CMK (cell line): Measurements from ENCODE around the gene NPRL2.
A peak's percentile ranks its signal among the peaks of the same experiment; 100 is the strongest.

Experiments used
- DNase-seq: peaks from one replicate; pipeline ENCODE4 v3.0.0-alpha.2; 2010; ENCODE audit warnings: low read depth

The NPRL2 gene

GRCh38 chr3:50373146-50374051 lies 22.8 kb upstream of the NPRL2 start:
- DNase-seq, result peak; percentile 48

GRCh38 chr3:50372349-50372748 lies 21.8 kb upstream of the NPRL2 start:
- peak; percentile 86 for DNase-seq

- DNase-seq, result no peak
These were observed 20.6 kb upstream of the NPRL2 start for GRCh38 chr3:50371133-50371685.

- no peak for DNase-seq
These were observed 20.0 kb upstream of the NPRL2 start for GRCh38 chr3:50370594-50370993.

- DNase-seq, result no peak
These were observed 18.6 kb upstream of the NPRL2 start for GRCh38 chr3:50369012-50369670.

GRCh38 chr3:50365842-50366220 lies 15.3 kb upstream of the NPRL2 start:
- no peak for DNase-seq

- DNase-seq, result no peak
These were observed 14.7 kb upstream of the NPRL2 start for GRCh38 chr3:50365080-50365841.

- no peak for DNase-seq
These were observed 14.1 kb upstream of the NPRL2 start for GRCh38 chr3:50364573-50365079.

- DNase-seq, result no peak
These were observed 9.2 kb upstream of the NPRL2 start for GRCh38 chr3:50359760-50360110.

GRCh38 chr3:50358911-50359759 lies 8.6 kb upstream of the NPRL2 start, which contains the start of gene TMEM115:
TMEM115 (minus strand) TSS chr3:50359521; CDS start chr3:50359063, 458 bp downstream.
- DNase-seq, result peak; percentile 95

- DNase-seq, result no peak
These were observed 7.9 kb upstream of the NPRL2 start for GRCh38 chr3:50358355-50358910.

- DNase-seq, result no peak
These were observed 6.9 kb upstream of the NPRL2 start for GRCh38 chr3:50357481-50357880.

GRCh38 chr3:50356553-50356952 lies 6.0 kb upstream of the NPRL2 start:
- no peak for DNase-seq

GRCh38 chr3:50355829-50356552 lies 5.4 kb upstream of the NPRL2 start:
- no peak for DNase-seq

- no peak for DNase-seq
These were observed 4.3 kb upstream of the NPRL2 start for GRCh38 chr3:50354850-50355249.

- DNase-seq, result no peak
These were observed 3.7 kb upstream of the NPRL2 start for GRCh38 chr3:50354186-50354764.

- no peak for DNase-seq
These were observed 2.9 kb upstream of the NPRL2 start for GRCh38 chr3:50353245-50354004.

- DNase-seq, result no peak
These were observed 2.2 kb upstream of the NPRL2 start for GRCh38 chr3:50352781-50353180.

- no peak for DNase-seq
These were observed 735 bp upstream of the NPRL2 start for GRCh38 chr3:50351323-50351697.
